ENCODE measurements around the gene RGS7. TPM values are rescaled to one million over a fixed set of nuclear protein-coding genes. Genes with fewer than 3 reads are reported as not detected.
A peak's percentile ranks its signal among the peaks of the same experiment; 100 is the strongest.

The RGS7 gene
- total and polyA plus RNA-seq, 2 experiments from 2014 or later, result 0.22 to 0.73 TPM

- WGBS (ENCODE audit: low lambda C conversion rate, missing lambda C conversion rate), result 65% methylated on average over 4 of the region's 4 CpGs
Observed at GRCh38 chr1:241362350-241362749, 5.3 kb upstream of the RGS7 start.

DNA sequence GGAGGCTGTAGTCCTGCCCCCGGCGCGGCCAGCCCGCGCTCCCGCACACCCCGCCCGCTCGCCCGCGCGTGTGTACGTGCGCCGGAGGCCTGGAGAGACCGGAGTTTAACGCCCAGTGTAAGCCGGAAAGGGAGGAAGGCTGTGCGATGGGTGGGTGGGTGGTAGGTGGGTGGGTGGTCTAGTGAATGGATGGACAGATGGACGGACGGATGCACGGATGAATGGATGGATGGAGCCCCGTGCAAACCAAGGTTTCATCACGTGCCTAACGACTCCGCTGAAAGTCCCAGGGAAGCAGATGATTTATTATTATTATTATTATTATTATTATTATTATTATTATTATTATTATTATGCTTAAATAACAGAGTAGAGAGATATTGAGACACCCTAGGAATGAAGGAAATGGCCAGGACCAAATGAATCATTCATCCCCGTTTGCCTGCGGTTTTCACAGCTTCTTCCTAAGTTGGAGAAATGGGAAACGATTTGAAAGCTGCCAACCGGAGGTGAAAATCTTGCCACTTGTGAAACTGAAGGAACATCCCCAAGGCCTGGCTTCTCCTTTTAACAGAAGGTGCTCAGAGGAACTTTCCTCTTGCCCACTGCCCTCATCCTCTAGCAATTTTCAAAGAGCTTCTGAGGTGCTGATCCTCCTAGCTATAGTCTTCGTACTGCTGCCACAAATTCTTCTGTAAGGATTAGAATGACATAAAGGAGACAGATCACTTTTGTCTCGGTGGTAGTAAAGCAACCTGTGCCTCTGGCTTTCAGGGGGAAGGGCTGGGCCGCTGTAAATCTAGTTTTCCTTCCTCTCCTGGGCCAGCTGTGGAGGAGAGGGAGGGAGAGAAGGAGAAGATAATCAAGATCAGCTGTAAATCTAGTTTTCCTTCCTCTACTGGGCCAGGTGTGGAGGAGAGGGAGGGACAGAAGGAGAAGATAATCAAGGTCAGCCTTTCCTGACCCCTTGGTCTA lies 648 bp upstream of the RGS7 start:
- H3K4me2 ChIP-seq, result peak overlapping the region; percentile 99
- peak overlapping the region; percentile 63 for H2AFZ ChIP-seq
- peaks cover 40% of the 10 kb centered on the region for H3K27me3 ChIP-seq
- H3K4me1 ChIP-seq (ENCODE audit: insufficient read depth), result no peaks in the 10 kb centered on the region
- 21% methylated on average over 24 of the region's 33 CpGs for WGBS (ENCODE audit: low lambda C conversion rate, missing lambda C conversion rate)
- H3K27ac ChIP-seq, result no peak overlapping the region
- no peaks in the 10 kb centered on the region for H3K9me3 ChIP-seq (ENCODE audit: low read depth)
- TF ChIP-seq, protein P1, sequence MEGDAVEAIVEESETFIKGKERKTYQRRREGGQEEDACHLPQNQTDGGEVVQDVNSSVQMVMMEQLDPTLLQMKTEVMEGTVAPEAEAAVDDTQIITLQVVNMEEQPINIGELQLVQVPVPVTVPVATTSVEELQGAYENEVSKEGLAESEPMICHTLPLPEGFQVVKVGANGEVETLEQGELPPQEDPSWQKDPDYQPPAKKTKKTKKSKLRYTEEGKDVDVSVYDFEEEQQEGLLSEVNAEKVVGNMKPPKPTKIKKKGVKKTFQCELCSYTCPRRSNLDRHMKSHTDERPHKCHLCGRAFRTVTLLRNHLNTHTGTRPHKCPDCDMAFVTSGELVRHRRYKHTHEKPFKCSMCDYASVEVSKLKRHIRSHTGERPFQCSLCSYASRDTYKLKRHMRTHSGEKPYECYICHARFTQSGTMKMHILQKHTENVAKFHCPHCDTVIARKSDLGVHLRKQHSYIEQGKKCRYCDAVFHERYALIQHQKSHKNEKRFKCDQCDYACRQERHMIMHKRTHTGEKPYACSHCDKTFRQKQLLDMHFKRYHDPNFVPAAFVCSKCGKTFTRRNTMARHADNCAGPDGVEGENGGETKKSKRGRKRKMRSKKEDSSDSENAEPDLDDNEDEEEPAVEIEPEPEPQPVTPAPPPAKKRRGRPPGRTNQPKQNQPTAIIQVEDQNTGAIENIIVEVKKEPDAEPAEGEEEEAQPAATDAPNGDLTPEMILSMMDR (IDR thresholded peaks at IDR 0.05; ENCODE audit: poor library complexity), result no peak
- no peak for TF ChIP-seq EZH2 (IDR thresholded peaks at IDR 0.05; ENCODE audit: borderline replicate concordance)
- TF ChIP-seq EZH2phosphoT487 (IDR thresholded peaks at IDR 0.05; ENCODE audit: low read depth, severe bottlenecking, unreplicated experiment), result no peak
- no peaks in the 10 kb centered on the region for H3K36me3 ChIP-seq (replicated peaks; ENCODE audit: insufficient read depth, low read depth)
- H3K4me3 ChIP-seq, result peak overlapping the region; percentile 67
- DNase-seq (ENCODE audit: low spot score), result no peak
- no peaks in the 10 kb centered on the region for H3K9me2 ChIP-seq (replicated peaks; ENCODE audit: insufficient read depth)
- H4K20me1 ChIP-seq (ENCODE audit: insufficient read depth, poor library complexity, severe bottlenecking), result no peaks in the 10 kb centered on the region
- H3K79me2 ChIP-seq, result no peaks in the 10 kb centered on the region

More at GRCh38 chr1:241362350-241362749, 5.3 kb upstream of the RGS7 start:
- H3K36me3 ChIP-seq (replicated peaks; ENCODE audit: insufficient read depth, low read depth), result no peaks in the 10 kb centered on the region
- no peak overlapping the region for H2AFZ ChIP-seq
- TF ChIP-seq, protein P1 (IDR thresholded peaks at IDR 0.05; ENCODE audit: poor library complexity), result no peak
- TF ChIP-seq EZH2phosphoT487 (IDR thresholded peaks at IDR 0.05; ENCODE audit: low read depth, severe bottlenecking, unreplicated experiment), result no peak
- no peaks in the 10 kb centered on the region for H3K4me1 ChIP-seq (ENCODE audit: insufficient read depth)
- H4K20me1 ChIP-seq (ENCODE audit: insufficient read depth, poor library complexity, severe bottlenecking), result no peaks in the 10 kb centered on the region
- H3K4me2 ChIP-seq, result no peak overlapping the region
- no peaks in the 10 kb centered on the region for H3K79me2 ChIP-seq
- no peak overlapping the region for H3K27ac ChIP-seq
- H3K27me3 ChIP-seq, result peaks cover 17% of the 10 kb centered on the region
- DNase-seq (ENCODE audit: low spot score), result no peak
- no peaks in the 10 kb centered on the region for H3K9me3 ChIP-seq (ENCODE audit: low read depth)
- H3K9me2 ChIP-seq (replicated peaks; ENCODE audit: insufficient read depth), result no peaks in the 10 kb centered on the region
- H3K4me3 ChIP-seq, result no peak overlapping the region

- H3K9me2 ChIP-seq (replicated peaks; ENCODE audit: insufficient read depth), result no peaks in the 10 kb centered on the region
- H3K79me2 ChIP-seq, result no peaks in the 10 kb centered on the region
- DNase-seq (ENCODE audit: low spot score), result peak; percentile 5
- H3K4me1 ChIP-seq (ENCODE audit: insufficient read depth), result no peaks in the 10 kb centered on the region
- 5% methylated on average over 13 of the region's 14 CpGs for WGBS (ENCODE audit: low lambda C conversion rate, missing lambda C conversion rate)
- no peak overlapping the region for H3K27ac ChIP-seq
- H3K27me3 ChIP-seq, result peaks cover 40% of the 10 kb centered on the region
- H3K4me3 ChIP-seq, result no peak overlapping the region
- TF ChIP-seq EZH2 (IDR thresholded peaks at IDR 0.05; ENCODE audit: borderline replicate concordance), result no peak
- TF ChIP-seq EZH2phosphoT487 (IDR thresholded peaks at IDR 0.05; ENCODE audit: low read depth, severe bottlenecking, unreplicated experiment), result no peak
- TF ChIP-seq, protein P1 (IDR thresholded peaks at IDR 0.05; ENCODE audit: poor library complexity), result no peak
- no peaks in the 10 kb centered on the region for H4K20me1 ChIP-seq (ENCODE audit: insufficient read depth, poor library complexity, severe bottlenecking)
- H3K36me3 ChIP-seq (replicated peaks; ENCODE audit: insufficient read depth, low read depth), result no peaks in the 10 kb centered on the region
- H2AFZ ChIP-seq, result no peak overlapping the region
- H3K4me2 ChIP-seq, result peak overlapping the region; percentile 99
- H3K9me3 ChIP-seq (ENCODE audit: low read depth), result no peaks in the 10 kb centered on the region
Observed at GRCh38 chr1:241356187-241356518, 852 bp downstream of the RGS7 start.

Measured in hepatocyte (in vitro differentiated cells).